H9 (cell line): ENCODE measurements around the gene LYRM2. TPM values are rescaled to one million over a fixed set of nuclear protein-coding genes. Genes with fewer than 3 reads are reported as not detected.

Experiments
- DNase-seq: peaks from one replicate; pipeline ENCODE4 v3.0.0-alpha.2; 2017
- H2AFZ ChIP-seq: one replicate; pipeline ENCODE4 v1.6.1; 2013; ENCODE audit warnings: mild to moderate bottlenecking, low read length, control low read depth, moderate library complexity
- H2AK5ac ChIP-seq: 2 replicates; pipeline ENCODE4 v1.6.1; 2013; ENCODE audit warnings: low read length, control low read depth, mixed read lengths; ENCODE audit not compliant: insufficient read length
- H2BK120ac ChIP-seq: one replicate; pipeline ENCODE4 v1.6.1; 2013; ENCODE audit warnings: low read depth, mild to moderate bottlenecking, low read length, control low read depth, inconsistent platforms; ENCODE audit not compliant: poor library complexity, severe bottlenecking
- H2BK12ac ChIP-seq: 2 replicates; pipeline ENCODE4 v1.6.1; 2013; ENCODE audit warnings: low read length, control low read depth, mixed read lengths, low read depth; ENCODE audit not compliant: insufficient read length
- H2BK15ac ChIP-seq: 2 replicates; pipeline ENCODE4 v1.6.1; 2013; ENCODE audit warnings: low read depth, low read length, control low read depth
- H2BK20ac ChIP-seq: one replicate; pipeline ENCODE4 v1.6.1; 2013; ENCODE audit warnings: low read depth, mild to moderate bottlenecking, low read length, control low read depth, inconsistent platforms; ENCODE audit not compliant: poor library complexity, severe bottlenecking
- H2BK5ac ChIP-seq: 2 replicates; pipeline ENCODE4 v1.6.1; 2013; ENCODE audit warnings: low read length, control low read depth, mixed read lengths; ENCODE audit not compliant: insufficient read length
- H3K14ac ChIP-seq: 2 replicates; pipeline ENCODE4 v1.6.1; 2013; ENCODE audit warnings: low read length, control low read depth; ENCODE audit not compliant: insufficient read depth
- H3K18ac ChIP-seq: 2 replicates; pipeline ENCODE4 v1.6.1; 2013; ENCODE audit warnings: low read depth, mild to moderate bottlenecking, mixed read lengths, low read length, control low read depth; ENCODE audit not compliant: insufficient read length
- H3K23ac ChIP-seq: 2 replicates; pipeline ENCODE4 v1.6.1; 2013; ENCODE audit warnings: low read length, control low read depth, mixed read lengths, low read depth; ENCODE audit not compliant: insufficient read length
- H3K23me2 ChIP-seq: 2 replicates; pipeline ENCODE4 v1.6.1; 2013; ENCODE audit warnings: low read depth, mild to moderate bottlenecking, mixed read lengths, low read length, control low read depth; ENCODE audit not compliant: insufficient read length, poor library complexity, severe bottlenecking
- H3K27ac ChIP-seq: 2 replicates; pipeline ENCODE4 v1.5.1; 2013; ENCODE audit warnings: low read length, control low read depth, mixed read lengths, low read depth; ENCODE audit not compliant: insufficient read length
- H3K27me3 ChIP-seq: 2 replicates; pipeline ENCODE4 v1.6.1; 2013; ENCODE audit warnings: low read length, control low read depth, inconsistent platforms; ENCODE audit not compliant: insufficient read depth
- H3K4ac ChIP-seq: 2 replicates; pipeline ENCODE4 v1.6.1; 2013; ENCODE audit warnings: low read depth, mild to moderate bottlenecking, control low read depth, inconsistent platforms, low read length, moderate library complexity
- H3K4me1 ChIP-seq: 2 replicates; pipeline ENCODE4 v1.6.1; 2013; ENCODE audit warnings: low read length, control low read depth, inconsistent platforms; ENCODE audit not compliant: insufficient read depth
- H3K4me2 ChIP-seq: 2 replicates; pipeline ENCODE4 v1.6.1; 2013; ENCODE audit warnings: low read length, control low read depth, mixed read lengths; ENCODE audit not compliant: insufficient read length, insufficient read depth
- H3K56ac ChIP-seq: 2 replicates; pipeline ENCODE4 v1.6.1; 2013; ENCODE audit warnings: low read depth, mild to moderate bottlenecking, mixed read lengths, low read length, control low read depth; ENCODE audit not compliant: insufficient read length
- H3K79me1 ChIP-seq: 2 replicates; pipeline ENCODE4 v1.6.1; 2013; ENCODE audit warnings: low read depth, mild to moderate bottlenecking, moderate library complexity, low read length, control low read depth, inconsistent platforms; ENCODE audit not compliant: insufficient read depth, poor library complexity, severe bottlenecking
- H3K79me2 ChIP-seq: 2 replicates; pipeline ENCODE4 v1.6.1; 2013; ENCODE audit warnings: low read length, control low read depth, inconsistent platforms; ENCODE audit not compliant: insufficient read depth
- H3K9ac ChIP-seq: 2 replicates; pipeline ENCODE4 v1.6.1; 2013; ENCODE audit warnings: low read length, control low read depth, mixed read lengths; ENCODE audit not compliant: insufficient read length; ENCODE audit errors: extremely low read depth
- H3K9me3 ChIP-seq: one replicate; pipeline ENCODE4 v1.6.1; 2013; ENCODE audit warnings: low read depth, low read length, inconsistent platforms; ENCODE audit not compliant: control insufficient read depth
- H3T11ph ChIP-seq: one replicate; pipeline ENCODE4 v1.6.1; 2013; ENCODE audit warnings: mild to moderate bottlenecking, low read length, control low read depth, inconsistent platforms
- H4K20me1 ChIP-seq: one replicate; pipeline ENCODE4 v1.6.1; 2013; ENCODE audit not compliant: control insufficient read depth, insufficient read length, insufficient read depth
- H4K5ac ChIP-seq: 2 replicates; pipeline ENCODE4 v1.6.1; 2013; ENCODE audit warnings: low read depth, mild to moderate bottlenecking, mixed read lengths, low read length, control low read depth; ENCODE audit not compliant: insufficient read length
- H4K8ac ChIP-seq: replicated peaks from 2 replicates; pipeline ENCODE4 v1.6.1; 2013; ENCODE audit warnings: low read length, control low read depth, mixed read lengths, low read depth; ENCODE audit not compliant: insufficient read length
- H4K91ac ChIP-seq: 2 replicates; pipeline ENCODE4 v1.6.1; 2013; ENCODE audit warnings: low read depth, mild to moderate bottlenecking, moderate library complexity, mixed read lengths, low read length, control low read depth; ENCODE audit not compliant: insufficient read length
- H3K27ac Mint-ChIP-seq, 3 experiments: 2 replicates in 2 of 3; 3 replicates in 1 of 3; pipeline ENCODE4 v1.8.0; 2020 to 2021; ENCODE audit warnings: mixed read lengths in 3 of 3, mild to moderate bottlenecking in 1 of 3, moderate library complexity in 1 of 3
- H3K27me3 Mint-ChIP-seq: 2 replicates; pipeline ENCODE4 v1.8.0; 2021; ENCODE audit warnings: low read depth, mild to moderate bottlenecking, moderate library complexity, mixed read lengths
- H3K36me3 Mint-ChIP-seq, 3 experiments: 2 replicates in 2 of 3; 3 replicates in 1 of 3; pipeline ENCODE4 v1.8.0; 2020 to 2021; ENCODE audit warnings: low read depth in 3 of 3, mixed read lengths in 3 of 3; ENCODE audit not compliant: insufficient read depth in 1 of 3
- H3K4me1 Mint-ChIP-seq, 2 experiments: 2 replicates each; pipeline ENCODE4 v1.8.0; 2020; ENCODE audit warnings: mixed read lengths in 2 of 2
- H3K4me3 Mint-ChIP-seq, 2 experiments: 2 replicates in 1 of 2; 3 replicates in 1 of 2; pipeline ENCODE4 v1.8.0; 2020 to 2021; ENCODE audit warnings: mild to moderate bottlenecking in 2 of 2, mixed read lengths in 2 of 2, moderate library complexity in 1 of 2
- H3K9me3 Mint-ChIP-seq, 2 experiments: 2 replicates in 1 of 2; 3 replicates in 1 of 2; pipeline ENCODE4 v1.8.0; 2020; ENCODE audit warnings: mild to moderate bottlenecking in 2 of 2, mixed read lengths in 2 of 2, moderate library complexity in 1 of 2
- CTCF ChIP-seq: fragments of 200-600 bp; sonication (generic); conservative IDR thresholded peaks from 3 replicates; pipeline ENCODE4 v1.8.0; 2021; ENCODE audit warnings: antibody characterized with exemption, mild to moderate bottlenecking
- WGBS: extraction: QIAGEN DNeasy Blood & Tissue Kit; methylation state at CpG from one replicate; pipeline ENCODE4 v1.1.7; 2013; ENCODE audit warnings: missing lambda C conversion rate, low lambda C conversion rate, mixed read lengths; ENCODE audit not compliant: insufficient read length; ENCODE audit errors: extremely low coverage; 5-methylcytosine and 5-hydroxymethylcytosine counted together
- total RNA-seq: library from RNA; stranded (reverse); gene quantifications from 2 replicates; pipeline ENCODE4 v1.2.1, GENCODE V29; 2021

LYRM2 gene
- total RNA-seq, 1 experiment from 2014 or later, result 29.8 TPM

GRCh38 chr6:89555806-89556205 is 82.7 kb downstream of the LYRM2 start:
- H3K27me3 Mint-ChIP-seq, result peaks cover 7% of the 10 kb centered on the region
- Histone ChIP-seq H3K23me2 (no peaks in the 10 kb centered on the region), H2BK12ac (no peak overlapping the region), H3K14ac (no peak overlapping the region), H3K27me3 (no peaks in the 10 kb centered on the region), H3K4me2 (peak overlapping the region; percentile 4), H4K5ac (no peak overlapping the region), H3K4me1 (peaks cover 5% of the 10 kb centered on the region; the same call in 1 of the 2 replicates), H4K8ac (no peak overlapping the region), H3K9me3 (no peaks in the 10 kb centered on the region), H2BK15ac (no peak overlapping the region), H4K20me1 (no peaks in the 10 kb centered on the region), H3K18ac (no peak overlapping the region), H3K79me2 (no peaks in the 10 kb centered on the region), H3K56ac (no peak overlapping the region), H2BK120ac (no peak overlapping the region), H3K79me1 (no peaks in the 10 kb centered on the region), H2BK5ac (no peak overlapping the region), H2AFZ (no peak overlapping the region), H3K23ac (no peak overlapping the region), H4K91ac (no peak overlapping the region), H2BK20ac (no peak overlapping the region), H3K27ac (no peak overlapping the region), H3T11ph (no peak overlapping the region), H3K9ac (no peak overlapping the region), H2AK5ac (no peak overlapping the region), H3K4ac (no peak overlapping the region)
- H3K4me1 Mint-ChIP-seq, result peaks cover 20 to 29% of the 10 kb centered on the region in 2 experiments
- no peak for TF ChIP-seq CTCF
- H3K9me3 Mint-ChIP-seq, result peaks cover 21 to 23% of the 10 kb centered on the region in 2 experiments
- no CpG with 5 or more reads among the region's 3 CpGs for WGBS
- DNase-seq, result peak; percentile 41
- H3K4me3 Mint-ChIP-seq, result peak overlapping the region in 1 of 2 experiments; percentile 13; a peak in 2 of 5 replicates
- peak overlapping the region in 2 of 3 experiments; percentile 0 to 83; a peak in 3 of 7 replicates for H3K27ac Mint-ChIP-seq
- peaks cover 5 to 14% (median 9%) of the 10 kb centered on the region in 3 experiments; a peak in 6 of 7 replicates for H3K36me3 Mint-ChIP-seq
